HG02943 (cell line): ENCODE measurements around the gene TTC27.
"Not testable (repeated sequence)": the region's sequence is repeated elsewhere in the genome, so short reads cannot be mapped to it uniquely, and the experiment has no call there.

Experiments
- ATAC-seq: cut with Tn5 transposase; IDR thresholded peaks from one replicate; pipeline ENCODE4 v1.9.1; 2021; ENCODE audit warnings: mild to moderate bottlenecking, low read depth, moderate library complexity; ENCODE audit not compliant: unreplicated experiment

Gene TTC27

DNA sequence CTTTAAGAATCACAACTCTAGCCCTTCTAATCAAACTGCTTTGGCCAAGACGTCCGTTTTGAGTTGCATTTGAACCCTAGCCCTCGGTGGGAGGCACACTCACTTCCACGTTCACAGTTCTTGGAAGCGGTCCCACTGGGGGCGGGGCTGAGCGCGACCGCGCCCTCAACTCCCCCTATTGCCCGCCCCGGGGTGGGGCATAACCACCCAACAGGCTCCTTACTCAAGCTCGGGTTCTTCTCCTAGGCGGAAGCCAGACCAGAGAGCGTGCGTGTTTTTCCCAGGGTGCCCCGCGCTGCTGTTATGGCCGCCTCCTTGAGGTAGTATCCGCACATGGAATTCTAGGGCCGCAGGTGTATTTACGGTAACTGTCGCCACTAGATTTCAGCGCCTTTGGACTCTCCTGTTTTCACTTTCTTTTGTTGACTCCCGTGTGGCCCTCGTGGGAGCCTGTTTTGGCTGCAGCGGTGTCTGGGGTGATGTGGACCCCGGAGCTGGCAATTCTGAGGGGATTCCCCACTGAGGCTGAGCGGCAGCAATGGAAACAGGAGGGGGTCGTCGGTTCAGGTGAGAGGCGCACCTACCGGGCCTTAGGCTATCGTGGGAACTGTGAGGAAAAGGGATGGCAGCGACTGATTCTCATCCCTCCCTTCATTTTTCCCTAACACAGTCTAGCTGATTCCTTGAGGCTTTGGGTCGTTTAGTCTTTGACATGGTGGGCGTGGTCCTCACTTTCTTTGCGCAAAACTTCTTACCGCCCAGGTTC is at the start of gene TTC27:
TTC27 (plus strand) TSS at position 237 of the 766 bp plus-strand sequence; CDS start at position 480, 243 bp downstream.
- peak; percentile 99 for ATAC-seq

DNA sequence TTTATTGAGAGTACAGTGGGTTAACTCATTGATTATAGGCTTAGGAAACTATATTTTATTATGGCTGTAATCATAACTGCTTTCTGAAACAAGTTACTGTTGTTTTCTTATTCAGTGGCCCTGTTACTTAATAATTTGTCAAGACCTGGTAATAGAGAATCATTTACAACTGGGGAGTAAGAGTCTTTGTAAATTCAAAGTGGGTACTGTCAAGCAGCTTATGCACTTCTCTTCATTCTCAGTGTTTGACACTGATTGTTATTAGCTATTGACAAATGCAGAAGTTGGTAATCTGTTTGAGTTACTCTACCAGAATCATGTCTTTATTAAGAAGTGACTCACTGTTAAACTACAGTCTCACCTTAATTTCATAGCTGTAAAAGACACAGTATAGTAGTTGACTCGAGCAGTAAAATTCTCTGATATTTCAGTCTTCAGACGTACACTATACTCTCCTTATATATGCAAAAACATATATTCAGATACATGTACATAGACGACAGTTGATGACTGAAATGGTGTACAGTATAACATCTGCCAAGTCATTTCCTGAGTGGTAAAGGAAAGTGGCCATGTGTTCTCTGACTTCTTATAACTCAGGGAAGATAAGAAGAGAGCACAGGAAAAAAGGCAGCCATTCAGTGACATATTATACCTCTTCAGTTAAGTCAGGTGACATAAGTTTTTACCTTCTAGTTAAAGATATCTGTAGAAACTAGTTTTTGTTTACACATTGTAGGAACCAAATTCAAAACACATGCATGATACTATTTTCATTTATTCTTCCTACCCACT is 36.0 kb upstream of the TTC27 start:
- no peak for ATAC-seq

DNA sequence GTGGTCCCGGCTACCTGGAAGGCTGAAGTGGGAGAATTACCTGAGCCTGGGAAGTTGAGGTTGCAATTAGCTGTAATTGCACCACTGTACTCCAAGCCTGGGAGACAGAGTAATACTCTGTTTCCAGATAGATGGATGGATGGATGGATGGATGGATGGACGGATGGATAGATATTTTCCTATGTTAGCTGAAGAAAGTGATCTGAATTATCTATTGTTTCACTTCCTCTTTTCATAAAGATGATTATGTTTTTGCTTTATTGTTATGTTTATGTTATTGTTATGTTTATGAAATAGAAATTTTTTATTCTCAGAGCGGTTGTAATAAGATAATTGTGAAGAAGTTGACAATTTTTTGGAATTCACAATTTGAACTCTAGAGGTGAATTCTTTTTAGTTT is 33.3 kb upstream of the TTC27 start:
- ATAC-seq = no peak

DNA sequence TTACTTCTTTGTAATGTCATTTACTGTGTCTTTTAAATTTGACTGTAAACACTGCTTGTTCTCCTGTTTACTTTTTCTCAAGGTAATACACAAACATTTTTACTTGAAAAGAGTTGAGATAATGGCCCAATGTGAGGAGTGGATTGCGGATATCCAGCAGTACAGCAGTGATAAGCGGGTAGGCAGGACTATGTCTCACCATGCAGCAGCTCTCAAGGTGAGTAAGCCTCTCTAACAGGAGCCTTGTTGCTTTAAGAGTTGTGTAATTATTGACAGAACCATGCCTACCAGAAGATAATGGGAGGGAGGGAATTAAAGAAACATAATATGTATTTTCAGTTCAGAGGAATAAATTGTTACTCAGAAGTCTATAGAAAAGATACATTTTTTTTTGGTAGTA is 16.5 kb upstream of the TTC27 start:
- no peak for ATAC-seq

DNA sequence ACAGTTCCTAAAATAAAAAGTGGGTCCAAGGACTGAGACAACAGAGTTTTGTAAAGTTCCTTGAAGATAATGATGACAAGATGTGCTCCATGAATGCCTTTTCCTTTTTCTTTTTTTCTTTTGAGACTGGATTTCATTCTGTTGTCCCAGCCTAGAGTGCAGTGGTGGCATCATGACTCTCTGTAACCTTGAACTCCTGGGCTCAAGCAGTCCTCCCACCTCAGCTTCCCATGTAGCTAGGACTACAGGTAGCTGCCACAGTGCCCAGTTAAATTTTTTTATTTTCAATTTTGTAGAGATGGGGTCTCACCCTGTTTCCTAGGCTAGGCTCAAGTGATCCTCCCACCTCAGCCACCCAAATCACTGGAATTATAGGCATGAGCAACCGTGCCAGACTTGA is 16.1 kb upstream of the TTC27 start:
- ATAC-seq = no peak

DNA sequence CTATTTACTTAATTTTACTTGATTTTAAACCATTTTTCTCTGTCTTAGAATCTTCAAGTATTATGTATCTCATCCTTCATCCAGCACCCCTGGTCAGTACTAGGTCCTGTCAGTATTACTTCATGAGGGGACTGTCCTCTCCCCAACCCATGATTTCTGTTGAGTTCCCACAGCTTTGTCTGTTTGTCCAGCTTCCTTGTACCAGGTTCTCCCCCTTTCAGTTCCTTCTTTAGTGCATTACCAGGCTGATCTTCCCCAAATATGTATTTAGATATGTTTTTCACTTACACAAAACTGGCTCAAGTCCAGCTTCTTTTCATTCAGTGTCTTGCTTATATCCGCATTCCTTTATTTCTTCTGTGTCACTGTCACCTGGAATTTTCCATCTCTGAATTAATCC is 13.8 kb upstream of the TTC27 start:
- no peak for ATAC-seq

DNA sequence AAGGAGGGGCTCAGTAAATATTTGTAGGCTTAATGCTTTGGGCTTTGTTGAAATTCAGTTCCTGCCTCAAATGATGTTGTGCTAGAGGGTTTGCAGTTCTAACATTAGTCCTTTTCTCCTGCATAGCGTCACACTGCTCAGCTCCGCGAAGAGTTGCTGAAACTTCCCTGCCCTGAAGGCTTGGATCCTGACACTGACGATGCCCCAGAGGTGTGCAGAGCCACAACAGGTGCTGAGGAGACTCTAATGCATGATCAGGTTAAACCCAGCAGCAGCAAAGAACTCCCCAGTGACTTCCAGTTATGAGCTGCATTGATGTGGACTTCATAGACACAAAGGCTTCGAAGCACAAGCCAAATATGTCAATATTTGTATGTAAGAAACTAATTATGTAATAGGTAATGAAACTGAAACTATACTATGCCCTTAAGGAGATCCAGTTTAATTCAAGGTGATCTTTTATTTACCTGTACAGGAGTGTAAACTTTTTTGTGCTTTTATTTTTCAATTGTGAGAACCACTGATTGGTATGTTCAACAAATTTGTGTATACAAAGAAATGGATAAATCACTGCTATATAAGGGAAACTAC is 10.2 kb upstream of the TTC27 start:
- ATAC-seq = no peak

DNA sequence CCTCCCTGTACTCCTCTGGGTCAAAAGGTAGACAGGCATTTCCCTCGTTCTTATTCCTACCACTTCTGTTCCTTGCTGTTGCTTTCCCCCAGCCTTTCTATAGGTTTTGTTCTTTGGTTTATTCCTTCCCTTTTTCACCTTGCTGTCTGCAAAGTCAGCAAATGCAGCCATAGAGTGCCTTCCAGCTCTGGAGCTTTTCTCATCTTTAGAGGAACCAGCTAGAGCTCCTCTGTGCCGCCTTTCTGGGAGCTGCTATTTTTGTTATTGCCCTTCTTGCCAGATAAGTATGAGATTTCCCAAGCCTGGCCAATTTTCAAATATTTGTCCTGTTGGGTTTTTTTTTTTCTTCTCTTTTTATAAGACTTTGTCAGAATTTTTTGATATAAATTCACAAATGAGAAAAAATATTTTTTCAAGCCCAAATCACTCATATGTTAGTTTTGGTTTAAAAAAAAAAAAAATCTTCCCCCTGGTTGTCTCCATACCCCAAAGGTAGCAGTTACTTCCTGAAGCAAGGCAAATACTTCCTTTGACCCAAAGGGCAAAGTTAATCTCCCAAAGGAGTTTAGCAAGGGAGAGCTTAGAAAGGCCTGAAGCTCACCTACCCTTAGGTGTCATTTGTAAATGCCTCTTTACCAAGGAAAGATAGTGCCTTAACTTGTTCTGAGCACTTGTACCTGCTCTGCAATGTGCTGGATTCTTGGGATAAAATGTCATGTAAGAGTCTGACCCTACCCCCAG is 5.1 kb upstream of the TTC27 start:
- ATAC-seq = no peak

DNA sequence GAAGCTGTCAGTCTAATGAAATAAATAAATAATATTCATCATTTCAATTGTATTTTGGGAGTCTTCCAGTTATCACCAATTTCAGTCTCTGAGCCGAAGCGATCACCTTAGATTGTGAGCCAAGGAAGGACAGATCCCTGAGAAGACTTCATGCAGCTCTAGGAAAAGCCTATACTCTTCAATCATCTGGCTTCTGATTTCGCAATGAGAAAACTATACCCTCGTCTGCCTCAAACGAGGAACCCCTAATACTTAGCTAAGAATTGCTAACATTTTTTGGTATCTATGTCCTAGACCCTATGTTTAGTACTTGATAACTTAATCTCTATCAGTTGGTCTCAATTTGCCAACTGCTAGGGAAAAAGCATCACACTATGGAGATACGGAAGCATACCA is 4.5 kb upstream of the TTC27 start:
- no peak for ATAC-seq

DNA sequence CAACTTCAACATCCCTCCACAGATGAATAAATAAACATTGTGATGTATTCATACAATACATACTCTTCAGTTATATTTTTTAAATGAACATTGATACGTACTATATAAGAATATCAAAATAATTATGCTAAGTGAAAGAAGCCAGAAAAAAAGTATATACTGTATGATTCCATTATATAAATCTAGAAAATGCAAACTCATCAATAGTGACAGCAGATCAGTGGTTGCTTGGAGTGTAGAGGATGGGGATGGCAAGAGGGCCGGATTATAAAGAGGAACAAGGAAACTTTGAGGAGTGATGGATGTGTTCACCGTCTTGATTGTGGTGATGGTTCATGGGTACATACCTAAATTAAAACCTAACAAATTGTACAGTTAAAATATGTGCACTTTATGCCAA is 3.0 kb upstream of the TTC27 start:
- no peak for ATAC-seq

DNA sequence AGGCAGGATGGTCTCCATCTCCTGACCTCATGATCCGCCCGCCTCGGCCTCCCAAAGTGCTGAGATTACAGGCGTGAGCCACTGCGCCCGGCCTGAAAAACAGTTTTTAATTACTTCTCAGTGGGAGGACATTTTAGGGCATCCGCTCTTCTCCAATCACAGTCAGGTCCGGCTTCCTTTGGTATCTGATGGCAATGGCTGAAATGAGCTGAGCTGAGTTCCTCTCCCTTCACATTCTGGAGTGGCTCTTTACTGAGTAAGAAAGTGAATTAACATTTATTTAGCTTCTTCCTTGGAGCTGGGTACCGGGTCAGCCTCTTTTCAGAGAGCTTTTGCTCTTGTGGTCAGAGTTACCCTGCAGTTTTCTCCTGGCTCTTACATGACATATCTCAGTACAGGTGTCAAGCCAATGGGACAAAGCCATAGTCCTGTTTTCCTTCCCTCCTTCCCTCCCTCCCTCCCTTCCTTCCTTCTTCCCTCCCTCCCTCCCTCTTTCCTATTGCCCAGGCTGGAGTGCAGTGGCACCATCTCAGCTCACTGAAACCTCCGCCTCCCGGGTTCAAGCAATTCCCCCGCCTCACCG is 1.1 kb upstream of the TTC27 start:
- ATAC-seq = no peak

DNA sequence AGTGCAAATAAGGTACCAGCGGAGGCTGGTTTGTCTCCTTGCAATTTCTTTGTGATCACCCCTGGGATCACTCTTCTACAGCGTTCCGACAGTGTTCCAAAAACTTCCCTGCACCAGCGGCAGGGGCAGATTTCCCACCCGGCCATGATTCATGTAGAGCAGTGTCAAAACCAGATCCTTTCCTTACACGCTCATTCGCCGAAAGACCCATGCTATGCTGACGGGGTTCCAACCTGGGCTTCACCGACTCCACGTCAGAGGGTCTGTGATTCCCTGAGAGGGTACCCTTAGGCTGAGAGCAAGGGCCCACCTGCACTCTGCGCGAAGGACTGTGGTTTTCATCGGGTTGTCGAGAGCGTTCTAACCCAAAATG is 423 bp upstream of the TTC27 start:
- ATAC-seq = peak; percentile 29

DNA sequence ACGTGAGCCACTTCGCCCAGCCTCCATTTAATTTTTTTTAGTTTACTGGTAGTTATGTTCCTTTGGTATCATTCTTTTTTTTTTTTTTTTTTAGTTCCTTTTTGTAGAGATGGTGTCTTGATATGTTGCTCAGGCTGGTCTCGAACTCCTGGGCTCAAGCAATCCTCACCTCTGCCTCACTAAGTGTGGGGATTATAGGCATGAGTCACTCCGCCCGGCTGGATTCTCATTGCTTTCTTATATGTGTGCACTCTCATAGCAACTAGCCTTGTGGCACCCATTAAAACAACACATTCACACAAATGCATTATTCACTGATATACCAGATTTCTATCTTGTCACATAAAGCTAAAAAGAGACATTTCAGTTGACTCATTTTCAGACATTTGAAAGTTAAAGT is 4.2 kb downstream of the TTC27 start:
- ATAC-seq = no peak

DNA sequence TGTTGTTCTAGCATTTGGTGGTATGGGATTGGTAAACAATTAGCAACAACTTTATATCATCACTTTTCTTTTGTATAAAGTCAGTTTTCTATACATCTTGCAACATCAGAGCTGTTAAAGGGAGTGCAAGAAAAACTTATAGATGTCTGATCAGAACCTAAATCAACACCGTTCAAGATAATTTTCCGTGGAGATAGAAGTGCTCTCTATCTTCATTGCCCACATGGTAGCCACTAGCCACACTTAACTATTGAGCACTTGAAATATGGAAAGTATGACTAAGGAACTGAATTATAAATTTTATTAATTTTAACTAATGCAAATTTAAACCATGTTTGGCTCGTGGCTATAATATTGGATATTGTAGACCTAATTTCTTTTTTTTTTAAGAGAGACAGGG is 5.2 kb downstream of the TTC27 start:
- ATAC-seq = no peak

DNA sequence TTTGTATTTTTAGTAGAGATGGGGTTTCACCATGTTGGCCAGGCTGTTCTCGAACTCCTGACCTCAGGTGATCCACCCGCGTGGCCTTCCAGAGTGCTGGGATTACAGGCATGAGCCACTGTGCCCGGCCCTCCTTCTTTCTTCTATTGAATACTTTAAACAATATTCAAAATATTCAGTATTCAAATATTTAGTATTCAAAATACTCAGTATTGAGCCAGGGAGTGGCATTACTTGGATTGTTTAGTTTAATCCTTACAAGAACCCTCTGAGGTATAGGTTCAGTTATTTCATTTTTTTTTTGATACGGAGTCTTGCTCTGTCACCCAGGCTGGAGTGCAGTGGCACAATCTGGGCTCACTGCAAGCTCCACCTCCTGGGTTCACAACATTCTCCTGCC is 10.7 kb downstream of the TTC27 start:
- ATAC-seq = not testable (repeated sequence)

DNA sequence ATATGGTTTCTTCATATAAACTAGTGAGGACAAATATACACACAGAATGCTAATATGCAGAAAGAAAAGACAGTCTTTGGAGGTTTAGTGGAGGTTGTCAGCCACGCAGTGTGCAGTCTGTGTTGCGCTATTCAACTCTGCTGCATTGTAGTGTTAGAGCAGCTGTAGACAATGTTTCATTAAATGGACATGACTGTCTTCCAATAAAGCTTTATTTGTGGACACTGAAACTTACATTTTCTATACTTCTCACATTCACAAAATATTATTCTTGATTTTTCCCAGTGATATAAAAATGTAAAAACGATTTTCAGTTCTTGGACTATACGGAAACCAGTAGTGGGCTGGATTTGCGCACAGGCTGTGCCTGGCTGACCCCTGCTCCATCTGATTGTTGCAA is 13.3 kb downstream of the TTC27 start:
- no peak for ATAC-seq

DNA sequence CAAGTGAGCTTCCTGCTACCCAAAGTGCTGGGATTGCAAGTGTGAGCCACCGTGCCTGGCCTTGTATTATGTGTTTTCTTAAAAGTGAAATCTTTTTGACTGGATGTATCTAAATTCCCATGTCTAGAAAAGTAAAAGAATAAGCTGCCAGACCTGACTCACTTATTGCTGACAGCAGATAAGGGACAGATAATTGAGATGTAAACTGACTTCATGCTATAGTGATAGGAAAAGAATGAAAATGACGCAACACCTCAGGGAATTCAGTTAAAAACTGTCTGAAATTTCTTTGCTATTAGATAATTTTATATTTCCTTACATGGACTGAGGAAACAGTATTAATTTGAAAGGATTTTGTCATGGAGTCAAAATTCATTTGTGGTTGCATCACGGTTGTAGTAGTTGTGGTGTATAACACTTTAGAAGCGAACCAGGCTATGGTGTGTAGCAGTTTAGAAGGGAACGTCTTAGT is 19.4 kb downstream of the TTC27 start:
- ATAC-seq = no peak

DNA sequence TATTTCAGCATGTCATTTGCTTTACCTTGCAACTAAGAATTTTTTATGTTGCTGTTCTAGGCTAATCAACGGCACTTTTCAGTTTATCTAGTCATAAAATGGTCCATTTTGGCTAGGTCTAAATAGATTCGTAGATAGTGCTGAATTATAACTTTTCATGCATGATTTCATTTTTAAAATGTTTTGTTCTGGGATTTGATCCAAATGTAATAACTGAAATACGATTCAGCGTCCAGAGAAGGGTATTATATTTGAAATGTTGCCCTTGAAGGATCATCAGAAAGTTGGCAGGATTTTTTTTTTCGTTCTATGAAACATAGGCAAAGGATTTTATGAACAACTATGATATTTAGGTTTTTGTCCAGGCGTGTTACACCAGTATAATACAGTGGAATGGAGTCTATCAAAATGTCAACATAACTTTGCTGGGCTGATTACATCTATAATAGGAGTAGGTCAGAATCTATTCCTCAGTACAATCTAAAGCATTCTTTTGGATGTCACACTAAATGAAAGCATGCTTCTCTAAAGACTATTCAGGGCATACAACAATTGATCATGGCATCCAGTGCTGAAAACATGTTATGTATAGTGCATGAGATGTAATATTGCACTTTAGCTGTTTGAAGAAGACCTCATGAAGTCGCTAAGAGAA is 24.8 kb downstream of the TTC27 start:
- no peak for ATAC-seq

DNA sequence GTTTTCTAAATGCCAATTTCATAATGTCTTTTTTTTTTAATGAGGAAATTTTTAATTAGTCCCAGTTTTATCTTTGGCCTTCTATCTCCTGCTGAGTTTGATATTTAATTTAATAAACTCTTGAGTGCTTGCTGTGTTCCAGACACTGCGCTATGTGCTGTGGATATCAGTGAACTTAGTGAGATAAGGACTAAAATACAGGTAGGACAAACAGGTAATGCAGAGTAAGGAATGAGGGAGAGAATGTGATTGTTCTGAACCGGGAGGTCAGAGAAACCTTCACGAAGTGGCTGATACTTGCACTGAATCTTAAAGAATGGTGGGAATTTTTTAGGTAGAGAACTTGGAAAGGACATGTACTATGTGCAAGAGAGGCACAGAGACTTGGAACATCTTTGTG is 28.2 kb downstream of the TTC27 start:
- no peak for ATAC-seq

DNA sequence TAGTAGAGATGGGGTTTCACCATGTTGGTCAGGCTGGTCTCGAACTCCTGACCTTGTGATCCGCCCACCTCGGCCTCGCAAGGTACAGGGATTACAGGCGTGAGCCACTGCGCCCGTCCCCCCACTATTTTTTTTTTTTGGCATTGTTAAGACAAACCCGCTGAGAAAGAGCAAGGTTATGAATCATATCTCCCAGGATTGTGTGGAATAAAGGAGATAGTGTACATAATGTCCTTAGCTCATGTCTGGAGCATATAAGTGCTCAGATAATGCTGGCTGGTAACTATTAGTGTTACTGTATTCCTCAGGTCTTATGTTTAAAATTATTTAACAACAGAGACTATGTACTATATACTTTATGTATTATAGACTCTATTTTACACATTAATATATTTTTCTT is 36.0 kb downstream of the TTC27 start:
- no peak for ATAC-seq
